IPS-15b (cell line): Measurements from ENCODE around the gene HOGA1.

ENCODE experiments used
- H3K27me3 ChIP-seq: one replicate; pipeline ENCODE4 v1.6.1; 2013; ENCODE audit warnings: low read length; ENCODE audit not compliant: control insufficient read depth, insufficient read depth
- H3K36me3 ChIP-seq: one replicate; pipeline ENCODE4 v1.6.1; 2013; ENCODE audit warnings: low read length; ENCODE audit not compliant: control insufficient read depth, insufficient read depth
- H3K4me1 ChIP-seq: one replicate; pipeline ENCODE4 v1.6.1; 2013; ENCODE audit warnings: mild to moderate bottlenecking, low read length; ENCODE audit not compliant: control insufficient read depth, insufficient read depth
- H3K4me3 ChIP-seq: one replicate; pipeline ENCODE4 v1.5.1; 2013; ENCODE audit warnings: low read depth, low read length
- H3K9ac ChIP-seq: one replicate; pipeline ENCODE4 v1.6.1; 2013; ENCODE audit warnings: low read depth, mild to moderate bottlenecking, low read length
- H3K9me3 ChIP-seq: one replicate; pipeline ENCODE4 v1.6.1; 2013; ENCODE audit warnings: mild to moderate bottlenecking, low read length; ENCODE audit not compliant: control insufficient read depth, insufficient read depth

HOGA1 gene

GRCh38 chr10:97584060-97584797, at the start of gene HOGA1:
TSS of gene HOGA1 (plus strand) at chr10:97584389. CDS start at chr10:97584704, 315 bp downstream.
- Histone ChIP-seq H3K4me1 (no peaks in the 10 kb centered on the region), H3K9me3 (no peaks in the 10 kb centered on the region), H3K36me3 (no peaks in the 10 kb centered on the region), H3K9ac (no peak within 1 kb of the TSS), H3K27me3 (no peaks in the 10 kb centered on the region), H3K4me3 (no peak within 1 kb of the TSS)

- Histone ChIP-seq H3K9ac (no peak overlapping the region), H3K4me1 (peaks cover 7% of the 10 kb centered on the region), H3K36me3 (no peaks in the 10 kb centered on the region), H3K27me3 (no peaks in the 10 kb centered on the region), H3K4me3 (no peak overlapping the region), H3K9me3 (no peaks in the 10 kb centered on the region)
Observed at GRCh38 chr10:97534746-97535367, 49.3 kb upstream of the HOGA1 start.

DNA sequence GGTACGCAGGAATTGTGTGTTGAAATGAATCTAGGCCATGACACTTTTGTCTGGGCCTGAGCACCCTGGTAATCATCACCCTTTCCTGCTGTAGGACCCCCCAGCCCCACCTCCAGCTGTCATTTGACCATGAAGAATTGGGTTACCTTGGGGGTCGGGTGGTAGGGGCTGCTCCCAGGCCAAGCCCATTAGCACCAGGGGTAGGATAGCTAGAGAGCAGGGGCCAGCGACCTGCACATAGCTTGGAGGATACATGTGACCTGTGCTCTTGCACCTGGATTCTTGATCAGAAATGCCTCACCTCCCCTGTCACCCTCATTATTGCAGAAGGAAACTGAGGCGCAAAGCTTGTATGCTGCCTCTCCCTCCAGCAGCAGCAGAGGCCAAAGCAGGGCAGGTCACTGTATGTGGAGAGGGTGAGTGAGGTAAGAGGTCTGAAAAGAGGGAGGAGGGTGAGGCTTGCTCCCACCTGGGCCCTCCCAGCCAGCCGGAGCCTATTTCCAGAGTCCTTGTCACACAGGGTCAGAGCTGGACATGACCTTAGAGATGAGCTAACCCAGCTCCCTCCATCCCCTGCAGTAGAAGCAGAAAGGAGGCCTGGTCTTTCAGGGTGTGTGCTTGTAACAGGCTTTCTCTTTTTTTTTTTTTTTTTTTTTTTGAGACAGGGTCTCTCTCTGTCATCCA, 46.9 kb upstream of the HOGA1 start:
- no peaks in the 10 kb centered on the region for H3K36me3 ChIP-seq
- no peak overlapping the region for H3K4me3 ChIP-seq
- H3K4me1 ChIP-seq = peaks cover 9% of the 10 kb centered on the region
- no peaks in the 10 kb centered on the region for H3K9me3 ChIP-seq
- no peaks in the 10 kb centered on the region for H3K27me3 ChIP-seq
- no peak overlapping the region for H3K9ac ChIP-seq

DNA sequence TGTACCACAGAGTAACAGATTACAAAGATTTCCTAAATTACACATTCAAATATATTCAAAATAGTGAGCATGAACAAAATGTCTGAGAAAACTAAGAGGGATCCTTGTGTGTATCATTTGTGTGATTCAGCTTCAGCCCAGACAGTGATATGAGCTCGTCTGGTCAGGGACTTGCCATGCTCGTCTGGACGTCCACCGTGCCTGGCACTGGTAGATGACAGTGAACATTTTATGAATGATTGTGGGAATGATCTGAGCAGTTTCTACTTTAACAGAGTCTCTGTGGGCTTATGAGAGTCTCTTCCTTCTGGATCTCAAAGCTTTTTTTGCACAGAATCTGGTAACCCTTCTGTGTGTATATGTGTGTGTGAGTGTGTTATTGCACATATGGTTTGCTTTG, 45.8 kb upstream of the HOGA1 start:
- no peaks in the 10 kb centered on the region for H3K27me3 ChIP-seq
- H3K9me3 ChIP-seq = no peaks in the 10 kb centered on the region
- H3K4me1 ChIP-seq = peaks cover 4% of the 10 kb centered on the region
- H3K9ac ChIP-seq = no peak overlapping the region
- no peak overlapping the region for H3K4me3 ChIP-seq
- H3K36me3 ChIP-seq = no peaks in the 10 kb centered on the region

DNA sequence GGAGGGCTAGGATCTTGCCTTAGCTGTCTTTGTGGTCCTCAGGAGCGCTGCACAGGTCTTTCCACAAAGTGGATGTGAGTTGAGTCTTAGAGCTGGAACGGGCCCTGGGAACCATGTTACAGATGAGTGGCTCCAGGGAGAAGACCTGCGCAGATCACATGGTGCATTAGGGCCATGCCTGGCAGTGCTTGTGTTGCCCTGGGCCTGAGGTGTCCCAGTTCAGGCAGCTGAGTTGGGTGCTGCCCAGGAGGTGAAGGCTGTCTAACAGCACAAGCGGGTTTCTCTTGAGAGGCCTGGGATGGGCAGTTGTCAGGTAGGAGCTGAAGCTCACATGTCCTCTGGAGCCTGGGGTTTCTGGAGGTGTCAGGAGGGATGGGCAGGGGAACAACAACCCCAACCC, 45.4 kb upstream of the HOGA1 start:
- H3K4me3 ChIP-seq = no peak overlapping the region
- H3K9ac ChIP-seq = no peak overlapping the region
- H3K9me3 ChIP-seq = no peaks in the 10 kb centered on the region
- H3K4me1 ChIP-seq = peaks cover 4% of the 10 kb centered on the region
- no peaks in the 10 kb centered on the region for H3K36me3 ChIP-seq
- H3K27me3 ChIP-seq = no peaks in the 10 kb centered on the region

DNA sequence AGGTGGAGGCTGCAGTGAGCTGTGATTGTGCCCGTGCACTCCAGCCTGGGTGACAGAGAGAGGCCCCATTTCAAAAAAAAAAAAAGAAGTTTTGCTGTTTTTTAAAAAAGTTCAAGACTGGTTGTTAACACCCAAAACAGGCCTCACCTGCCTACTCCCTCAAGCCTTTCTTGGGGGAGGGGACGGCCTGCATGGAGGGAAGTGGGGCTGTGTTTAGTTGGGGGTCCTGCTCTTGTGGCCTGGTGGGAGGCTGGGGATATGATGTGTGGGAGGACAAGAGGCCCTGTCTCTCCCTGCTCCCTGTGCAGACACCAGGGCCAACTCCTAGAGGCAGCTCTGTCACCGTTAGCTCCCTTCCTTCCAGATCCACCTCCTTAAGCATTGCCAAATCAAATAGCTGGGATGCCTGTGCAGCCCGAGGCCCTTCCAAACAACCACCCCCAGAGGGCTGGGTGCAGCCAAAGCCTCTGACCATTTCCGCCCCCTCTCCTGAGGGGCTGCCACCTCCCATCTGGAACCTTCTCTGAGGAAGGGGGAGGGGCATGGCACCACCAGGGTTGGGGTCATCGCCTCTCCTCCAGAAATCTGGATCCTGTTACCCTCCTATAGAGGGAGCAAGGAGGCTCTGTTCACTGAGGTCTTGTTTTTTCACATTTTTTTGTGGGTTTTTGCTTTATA, 44.5 kb upstream of the HOGA1 start:
- Histone ChIP-seq H3K9ac (no peak overlapping the region), H3K9me3 (no peaks in the 10 kb centered on the region), H3K36me3 (no peaks in the 10 kb centered on the region), H3K4me3 (no peak overlapping the region), H3K27me3 (no peaks in the 10 kb centered on the region), H3K4me1 (peaks cover 4% of the 10 kb centered on the region)

DNA sequence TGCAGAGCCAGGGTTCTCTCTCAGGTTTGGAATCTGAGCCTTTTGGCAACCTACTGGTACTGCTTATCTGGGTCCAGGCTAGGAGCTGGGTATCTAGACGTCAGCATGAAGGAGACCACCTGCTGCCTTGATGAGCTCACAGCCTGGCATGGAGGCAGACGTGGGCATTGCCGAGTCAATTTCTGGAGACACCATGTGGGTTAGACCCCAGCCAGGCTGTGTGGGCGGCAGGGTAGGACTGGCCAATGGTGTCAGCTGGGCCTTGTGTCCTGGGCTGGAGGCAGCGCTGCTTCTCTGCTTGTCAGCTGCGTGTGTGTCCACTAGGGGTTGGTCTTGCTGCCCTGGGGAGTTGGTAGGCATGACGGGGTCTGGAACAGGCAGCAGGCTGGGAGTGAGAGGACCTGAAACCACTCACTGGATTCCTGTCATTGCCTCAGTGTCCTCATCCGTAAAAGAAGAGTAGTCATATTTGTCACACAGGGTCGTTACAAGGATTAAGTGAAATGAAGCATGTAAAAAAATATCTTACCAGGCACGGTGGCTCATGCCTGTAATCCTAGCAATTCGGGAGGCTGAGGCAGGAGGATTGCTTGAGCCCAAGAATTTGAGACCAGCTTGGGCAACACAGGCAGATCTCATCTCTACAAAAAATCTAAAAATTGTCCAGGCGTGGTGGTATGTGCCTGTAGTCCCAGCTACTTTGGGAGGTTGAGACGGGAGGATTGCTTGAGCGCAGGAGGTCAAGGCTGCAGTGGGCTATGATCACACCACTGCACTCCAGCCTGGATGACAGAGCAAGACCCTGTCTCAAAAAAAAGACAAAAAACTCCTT, 43.3 kb upstream of the HOGA1 start:
- Histone ChIP-seq H3K36me3 (no peaks in the 10 kb centered on the region), H3K27me3 (no peaks in the 10 kb centered on the region), H3K9me3 (no peaks in the 10 kb centered on the region), H3K4me1 (peaks cover 4% of the 10 kb centered on the region), H3K4me3 (no peak overlapping the region), H3K9ac (no peak overlapping the region)

GRCh38 chr10:97542169-97543024, 41.8 kb upstream of the HOGA1 start:
- peaks cover 4% of the 10 kb centered on the region for H3K4me1 ChIP-seq

DNA sequence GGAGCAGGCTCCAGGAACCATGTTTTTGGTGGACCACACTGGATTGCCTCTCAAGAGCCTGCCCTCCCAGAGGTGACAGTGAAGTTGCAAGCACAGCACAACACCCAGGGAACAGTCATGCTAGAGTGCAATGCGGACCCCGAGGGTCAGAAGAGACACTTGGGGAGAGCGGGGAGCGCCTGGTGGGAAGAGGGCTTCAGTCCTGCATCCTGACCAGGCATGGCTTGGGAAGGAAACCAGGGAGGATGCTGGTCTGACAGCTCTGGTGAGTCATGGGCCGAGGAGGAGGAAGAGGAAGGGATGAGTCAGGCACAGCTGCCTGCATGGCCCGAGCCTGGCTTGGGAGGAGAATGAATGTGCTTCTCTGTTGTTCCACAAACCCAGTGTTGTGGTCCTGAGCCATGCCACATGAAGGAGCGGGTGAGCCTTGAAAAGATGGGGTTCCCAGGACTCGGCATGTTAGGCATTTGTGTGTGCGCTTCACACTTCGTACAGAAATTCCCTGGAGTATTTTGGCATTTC, 41.1 kb upstream of the HOGA1 start:
- Histone ChIP-seq H3K27me3 (no peaks in the 10 kb centered on the region), H3K9ac (no peak overlapping the region), H3K36me3 (no peaks in the 10 kb centered on the region), H3K9me3 (no peaks in the 10 kb centered on the region), H3K4me1 (peaks cover 4% of the 10 kb centered on the region), H3K4me3 (no peak overlapping the region)

More at GRCh38 chr10:97542169-97543024, 41.8 kb upstream of the HOGA1 start:
- Histone ChIP-seq H3K27me3 (no peaks in the 10 kb centered on the region), H3K4me3 (no peak overlapping the region), H3K36me3 (no peaks in the 10 kb centered on the region), H3K9me3 (no peaks in the 10 kb centered on the region), H3K9ac (no peak overlapping the region)

DNA sequence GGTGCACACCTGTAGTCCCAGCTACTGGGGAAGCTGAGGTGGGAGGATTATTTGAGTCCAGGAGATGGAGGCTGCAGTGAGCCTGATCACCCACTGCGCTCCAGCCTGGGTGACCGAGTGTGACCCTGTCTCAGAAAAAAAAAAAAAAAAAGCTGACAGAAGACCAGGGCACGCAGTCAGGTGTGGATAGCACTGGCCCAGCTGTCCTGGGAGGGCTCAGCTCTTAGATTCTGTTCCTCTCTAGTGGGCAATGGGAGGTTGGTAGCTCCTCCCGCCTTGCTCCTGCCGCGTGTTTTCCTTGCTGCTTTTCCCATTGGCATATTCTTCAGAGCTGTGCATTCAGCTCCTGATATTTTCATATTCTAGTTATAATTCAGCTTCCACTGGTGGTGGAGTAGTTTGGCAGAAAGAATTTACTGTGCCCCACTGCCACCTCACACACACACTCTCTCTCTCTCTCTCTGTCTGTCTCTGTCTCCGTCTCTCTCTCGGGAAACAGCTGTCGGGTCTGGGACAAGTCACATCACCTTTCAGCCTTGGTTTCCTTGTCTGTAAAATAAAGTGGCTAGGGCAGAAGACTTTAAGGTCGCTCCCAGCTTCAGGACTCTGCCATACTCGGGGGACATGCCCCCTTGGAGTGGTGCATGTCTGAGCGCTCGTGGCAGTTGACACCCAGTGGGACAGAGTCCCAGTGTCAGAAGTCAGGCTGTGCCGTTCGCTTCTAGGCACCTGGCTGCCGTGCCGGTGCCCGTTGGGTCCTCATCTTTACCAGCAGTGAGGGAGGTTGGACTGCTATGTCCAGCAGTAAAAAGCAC, 37.5 kb upstream of the HOGA1 start:
- H3K9ac ChIP-seq = no peak overlapping the region
- H3K4me3 ChIP-seq = no peak overlapping the region
- H3K4me1 ChIP-seq = peaks cover 10% of the 10 kb centered on the region

More for the DNA sequence above, 37.5 kb upstream of the HOGA1 start:
- no peaks in the 10 kb centered on the region for H3K27me3 ChIP-seq
- H3K36me3 ChIP-seq = no peaks in the 10 kb centered on the region
- H3K9me3 ChIP-seq = no peaks in the 10 kb centered on the region
